HPDE6-E6E7 (cell line): ENCODE data around the gene RPS10.

Experiments
- DNase-seq: peaks from one replicate; pipeline ENCODE4 v3.0.0; 2011; ENCODE audit warnings: missing footprints; ENCODE audit errors: extremely low spot score

Gene RPS10

GRCh38 chr6:34425498-34426410 lies at the start of gene RPS10:
Gene RPS10 (minus strand): TSS chr6:34426069. CDS start chr6:34425221, 848 bp downstream.
- DNase-seq: peak; percentile 96

GRCh38 chr6:34475238-34475682 lies 49.4 kb upstream of the RPS10 start:
- no peak for DNase-seq

GRCh38 chr6:34474754-34475153 lies 48.9 kb upstream of the RPS10 start:
- DNase-seq: no peak

- no peak for DNase-seq
Measured at GRCh38 chr6:34473967-34474366, 48.1 kb upstream of the RPS10 start.

- DNase-seq: no peak
Measured at GRCh38 chr6:34472425-34472824, 46.6 kb upstream of the RPS10 start.

GRCh38 chr6:34469499-34469898 lies 43.6 kb upstream of the RPS10 start:
- no peak for DNase-seq

GRCh38 chr6:34468378-34468892 lies 42.6 kb upstream of the RPS10 start:
- no peak for DNase-seq

GRCh38 chr6:34466242-34467185 lies 40.6 kb upstream of the RPS10 start:
- no peak for DNase-seq

- no peak for DNase-seq
Measured at GRCh38 chr6:34465531-34466241, 39.8 kb upstream of the RPS10 start, which contains the start of gene PACSIN1. Gene PACSIN1 (plus strand): TSS chr6:34466076. CDS start chr6:34526306, 60,230 bp downstream.

GRCh38 chr6:34463849-34464248 lies 38.0 kb upstream of the RPS10 start:
- DNase-seq: no peak

GRCh38 chr6:34463299-34463698 lies 37.4 kb upstream of the RPS10 start:
- no peak for DNase-seq

- no peak for DNase-seq
Measured at GRCh38 chr6:34462551-34462971, 36.7 kb upstream of the RPS10 start.

GRCh38 chr6:34462010-34462409 lies 36.1 kb upstream of the RPS10 start:
- DNase-seq: no peak

GRCh38 chr6:34460796-34461507 lies 35.1 kb upstream of the RPS10 start:
- peak; percentile 32 for DNase-seq

- DNase-seq: peak; percentile 43
Measured at GRCh38 chr6:34459899-34460593, 34.2 kb upstream of the RPS10 start.

GRCh38 chr6:34457742-34458735 lies 32.2 kb upstream of the RPS10 start:
- DNase-seq: no peak

- DNase-seq: no peak
Measured at GRCh38 chr6:34457382-34457741, 31.5 kb upstream of the RPS10 start.

- no peak for DNase-seq
Measured at GRCh38 chr6:34455831-34456230, 30.0 kb upstream of the RPS10 start.

- no peak for DNase-seq
Measured at GRCh38 chr6:34451192-34451591, 25.3 kb upstream of the RPS10 start.
